Measurements from ENCODE around the gene CDKAL1.

CDKAL1 gene

DNA sequence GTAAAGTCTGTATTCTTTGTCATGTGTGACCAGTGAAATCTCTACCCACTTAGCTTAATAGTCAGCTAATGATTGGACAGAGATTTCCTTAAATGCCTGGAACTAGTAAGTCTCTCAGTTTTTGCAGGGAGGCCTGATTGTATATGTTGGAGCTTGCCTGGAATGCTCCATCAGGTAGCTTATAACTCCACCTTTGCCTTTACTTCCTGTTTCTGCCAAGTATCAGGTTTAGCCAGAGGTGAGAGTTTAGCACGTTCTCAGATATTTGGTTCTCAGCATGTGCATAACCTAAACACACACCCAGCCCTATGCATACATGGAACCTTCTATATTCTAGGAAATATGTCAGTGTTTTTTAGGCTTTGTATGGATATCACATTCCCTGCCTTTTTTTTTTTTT lies 435.3 kb downstream of the CDKAL1 start:
- DNase-seq (ENCODE audit: low spot score): no peak

DNA sequence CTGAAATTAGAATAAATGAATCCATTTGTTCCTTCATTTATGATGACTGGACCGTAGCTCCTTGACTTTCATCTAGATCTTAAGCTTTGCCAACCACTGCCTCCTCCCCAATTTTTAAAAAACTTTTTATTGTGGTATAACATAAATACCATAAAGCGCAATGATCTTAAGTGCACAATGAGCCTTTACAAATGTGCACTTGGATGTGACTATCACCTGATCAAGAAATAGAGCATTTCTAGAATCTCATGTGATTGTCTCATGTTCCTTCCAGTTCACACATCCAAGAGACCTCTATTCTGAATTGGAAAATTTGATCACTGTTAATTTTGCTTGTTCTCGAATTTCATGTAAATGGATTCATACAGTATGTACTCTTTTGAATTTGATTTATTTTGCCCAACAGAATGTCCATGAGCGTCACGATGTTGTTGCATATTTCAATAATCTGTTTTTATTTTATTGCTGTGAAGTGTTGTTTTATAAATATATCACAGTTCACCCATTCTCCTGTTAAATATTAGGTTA lies 442.2 kb downstream of the CDKAL1 start:
- DNase-seq (ENCODE audit: low spot score): no peak

DNA sequence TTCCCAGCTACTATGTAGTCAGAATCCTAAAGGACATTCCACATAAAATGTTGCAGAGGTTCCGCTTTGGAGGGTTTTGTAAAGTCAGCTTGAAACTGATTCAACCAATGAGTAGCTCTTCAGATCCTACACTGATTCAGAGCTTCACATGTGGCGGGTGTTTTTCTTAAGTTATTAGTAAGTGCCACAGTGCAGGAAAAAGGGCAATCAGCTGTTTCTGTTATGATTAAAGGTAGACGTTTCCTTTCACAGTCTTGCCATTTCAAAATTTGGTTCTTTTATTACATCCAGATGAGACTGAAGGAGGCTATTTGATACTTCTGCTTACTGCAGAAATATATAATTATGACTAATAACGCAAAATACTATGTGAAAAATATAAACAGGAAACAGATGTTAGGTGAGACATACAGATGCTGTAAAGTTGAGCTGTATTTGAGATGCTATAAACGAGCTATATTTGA lies 443.9 kb downstream of the CDKAL1 start:
- no peak for DNase-seq (ENCODE audit: low spot score)

DNA sequence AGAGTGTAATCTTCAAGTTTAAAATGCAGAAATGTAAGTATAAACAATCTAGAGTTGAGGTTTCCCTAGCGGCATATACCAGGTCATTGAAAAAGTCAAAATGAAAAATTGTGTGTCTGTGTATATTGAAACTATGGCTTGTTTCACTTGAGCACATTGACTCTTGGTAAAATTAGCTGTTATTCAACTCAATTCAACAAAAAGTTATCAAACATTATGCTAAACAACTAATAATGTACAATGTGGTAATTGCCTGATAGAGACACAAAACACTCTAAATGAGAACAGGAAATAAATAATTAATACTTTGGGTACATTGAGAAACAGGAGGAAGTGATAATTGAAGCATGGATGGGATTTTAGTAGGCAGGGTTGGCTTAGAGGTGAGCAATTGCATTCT lies 444.8 kb downstream of the CDKAL1 start:
- no peak for DNase-seq (ENCODE audit: low spot score)

DNA sequence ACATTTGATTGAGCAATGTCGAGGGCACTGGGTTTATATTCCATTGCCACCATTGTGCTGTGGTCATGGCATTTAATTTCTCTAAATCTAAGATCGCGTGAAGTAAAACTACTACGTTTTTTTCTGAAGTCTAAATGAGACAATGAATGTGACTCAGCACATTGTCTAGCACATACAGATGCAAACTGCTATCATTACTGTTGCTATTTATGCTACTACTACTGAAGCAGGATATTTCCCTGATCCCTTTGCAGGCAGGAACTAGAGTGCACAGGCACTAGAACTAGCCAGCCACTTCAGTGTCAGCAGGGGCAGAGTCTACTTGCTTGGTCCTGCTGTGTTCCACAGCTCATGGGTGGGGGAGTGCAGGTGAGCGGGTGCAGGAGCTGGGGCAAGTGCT lies 449.7 kb downstream of the CDKAL1 start:
- no peak for DNase-seq (ENCODE audit: low spot score)

DNA sequence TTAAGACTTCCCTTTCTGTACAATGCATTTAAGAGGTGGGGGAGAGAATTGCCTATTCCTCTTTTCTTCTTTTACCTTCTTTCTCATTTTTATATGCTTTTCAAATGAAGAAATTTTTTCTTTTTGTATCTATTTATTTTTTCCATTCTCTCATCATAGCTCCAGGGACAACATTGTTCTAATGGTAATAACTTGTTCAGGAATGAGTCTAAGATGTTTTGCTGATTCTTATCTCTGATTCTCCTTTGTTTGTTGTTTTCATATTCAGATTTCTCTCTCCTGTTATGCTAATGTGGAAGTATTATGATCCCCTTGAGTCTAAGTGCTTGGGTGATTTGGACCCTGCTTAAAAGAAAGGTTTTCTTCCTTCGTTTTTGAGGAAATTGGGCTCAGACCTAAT lies 451.6 kb downstream of the CDKAL1 start:
- DNase-seq (ENCODE audit: low spot score): no peak

DNA sequence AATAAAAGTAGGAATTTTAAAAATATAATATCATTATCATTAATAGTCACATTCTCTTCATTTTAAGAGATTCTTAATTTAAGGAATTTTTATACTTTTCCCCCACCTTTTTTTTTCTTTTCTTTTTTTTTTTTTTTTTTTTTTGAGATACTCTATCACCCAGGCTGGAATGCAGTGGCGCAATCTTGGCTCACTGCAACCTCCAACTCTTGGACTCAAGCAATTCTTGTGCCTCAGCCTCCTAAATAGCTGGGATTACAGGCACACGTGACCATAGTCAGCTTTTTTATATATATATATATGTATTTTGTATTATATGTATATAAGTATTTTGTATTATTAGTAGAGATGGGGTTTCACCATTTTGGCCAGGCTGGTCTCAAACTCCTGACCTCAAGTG lies 457.7 kb downstream of the CDKAL1 start:
- no peak for DNase-seq (ENCODE audit: low spot score)

DNA sequence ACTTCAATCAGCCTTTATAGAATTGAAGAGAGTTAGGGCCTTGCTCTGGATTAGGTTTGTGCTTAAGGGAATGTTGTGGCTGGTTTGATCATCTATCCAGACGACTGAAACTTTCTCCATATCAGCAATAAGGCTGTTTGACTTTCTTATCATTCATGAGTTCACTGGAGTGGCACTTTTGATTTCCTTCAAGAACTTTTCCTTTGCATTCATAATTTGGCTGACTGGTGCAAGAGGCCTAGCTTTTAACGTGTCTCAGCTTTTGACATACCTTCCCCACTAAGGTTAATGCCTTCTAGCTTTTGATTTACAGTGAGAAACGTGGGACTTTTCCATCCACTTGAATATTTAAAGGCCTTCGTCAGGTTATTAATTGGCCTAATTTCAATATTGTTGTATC lies 461.8 kb downstream of the CDKAL1 start:
- no peak for DNase-seq (ENCODE audit: low spot score)

DNA sequence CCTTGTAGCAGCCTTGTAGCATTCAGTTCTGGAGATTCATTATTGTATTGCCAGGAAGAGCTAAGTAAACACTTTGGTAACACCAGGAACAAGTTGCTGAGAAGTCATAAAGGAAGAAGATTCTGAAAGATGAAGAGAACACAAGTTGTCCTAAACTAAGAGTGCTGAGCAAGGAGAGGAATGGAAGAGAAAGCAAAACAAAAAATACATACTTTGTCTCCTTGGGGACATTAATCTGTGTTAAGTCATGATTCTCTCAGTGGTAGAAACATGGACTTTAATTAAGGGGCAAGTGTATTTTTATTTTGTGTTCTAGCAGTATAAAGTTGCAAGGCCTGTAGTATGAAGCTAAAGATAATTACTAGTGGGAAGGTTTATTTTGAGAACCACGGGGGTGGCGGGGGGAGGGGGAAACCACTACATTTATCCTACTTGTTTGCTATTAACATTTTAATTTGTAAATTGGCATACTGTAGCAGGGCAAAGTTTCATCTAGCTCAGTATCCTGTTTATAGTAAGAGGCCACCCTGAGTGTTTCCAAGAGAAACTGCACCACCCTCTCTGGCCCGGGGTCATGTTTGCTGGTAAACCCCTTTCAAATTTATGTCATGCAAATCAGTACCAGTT lies 463.0 kb downstream of the CDKAL1 start:
- DNase-seq (ENCODE audit: low spot score): no peak

DNA sequence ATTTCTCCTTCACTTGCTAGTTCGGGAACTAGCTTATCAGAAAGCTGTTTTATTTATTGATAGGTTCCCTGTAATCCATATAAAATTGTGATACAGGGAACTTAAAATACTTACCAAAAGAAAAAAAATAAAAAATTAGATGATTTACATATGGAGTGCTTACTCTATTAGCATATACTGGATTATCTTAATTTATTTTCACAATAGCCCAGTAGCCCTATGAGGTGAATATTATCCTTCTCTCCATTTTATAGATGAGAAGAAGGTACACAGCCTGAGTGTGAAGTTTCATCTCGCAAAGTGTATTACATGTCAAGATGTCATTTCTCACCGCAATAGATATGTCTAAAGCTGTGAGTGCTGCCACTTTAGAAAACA lies 463.5 kb downstream of the CDKAL1 start:
- no peak for DNase-seq (ENCODE audit: low spot score)

DNA sequence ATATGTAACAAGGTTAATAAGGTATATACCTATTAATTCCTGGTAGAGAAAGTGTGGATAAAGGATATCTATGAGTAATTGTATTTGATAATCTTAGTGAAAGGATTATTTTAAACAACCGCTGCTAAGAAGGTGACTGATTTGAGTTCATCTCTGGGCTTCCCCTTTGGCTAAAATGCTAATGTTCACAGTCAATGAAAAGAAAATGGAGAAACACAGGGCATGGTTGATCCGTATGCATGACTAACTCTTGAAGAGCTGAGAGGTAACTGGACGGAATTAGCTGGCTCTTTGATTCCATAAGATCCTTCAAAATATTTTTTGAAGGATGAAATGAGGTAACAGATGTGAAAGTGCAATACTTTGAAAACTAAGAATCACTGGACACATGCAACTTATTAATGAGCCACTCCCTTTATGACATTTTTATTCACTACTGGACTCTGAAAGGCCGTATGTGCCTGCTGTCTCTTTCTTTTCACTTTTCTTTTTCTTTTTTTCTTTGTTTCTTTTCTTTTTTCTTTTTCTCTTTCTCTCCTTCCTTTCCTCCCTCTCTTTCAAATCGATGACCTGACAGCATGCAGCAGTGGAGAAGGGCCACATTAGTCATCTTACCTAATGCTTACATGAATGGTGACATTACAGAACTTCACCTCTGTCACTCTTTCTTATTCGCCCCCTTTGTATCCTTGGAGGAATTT lies 464.6 kb downstream of the CDKAL1 start:
- no peak for DNase-seq (ENCODE audit: low spot score)

DNA sequence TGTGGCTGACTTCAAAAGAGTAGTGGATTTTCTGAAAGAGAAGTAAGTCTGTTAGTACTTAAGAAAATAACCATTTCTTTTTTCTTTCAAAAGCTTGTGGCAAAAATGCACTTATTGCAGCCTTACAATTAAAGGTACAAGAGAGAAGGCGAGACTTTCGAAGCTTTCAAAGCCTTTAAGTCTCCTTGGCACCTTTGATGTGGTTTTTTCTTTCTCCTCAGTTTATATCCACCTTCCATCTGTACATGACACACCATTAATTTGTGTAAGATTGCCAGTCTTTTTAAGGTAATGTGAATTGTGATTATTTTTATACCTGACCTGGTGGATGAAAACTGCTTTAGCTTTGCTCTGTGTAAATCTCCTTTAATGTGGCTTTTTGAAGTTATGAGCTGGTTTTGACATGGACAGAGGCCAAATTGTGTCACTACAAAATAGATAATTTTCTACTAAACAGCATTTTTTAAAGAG lies 466.1 kb downstream of the CDKAL1 start:
- DNase-seq (ENCODE audit: low spot score): no peak

DNA sequence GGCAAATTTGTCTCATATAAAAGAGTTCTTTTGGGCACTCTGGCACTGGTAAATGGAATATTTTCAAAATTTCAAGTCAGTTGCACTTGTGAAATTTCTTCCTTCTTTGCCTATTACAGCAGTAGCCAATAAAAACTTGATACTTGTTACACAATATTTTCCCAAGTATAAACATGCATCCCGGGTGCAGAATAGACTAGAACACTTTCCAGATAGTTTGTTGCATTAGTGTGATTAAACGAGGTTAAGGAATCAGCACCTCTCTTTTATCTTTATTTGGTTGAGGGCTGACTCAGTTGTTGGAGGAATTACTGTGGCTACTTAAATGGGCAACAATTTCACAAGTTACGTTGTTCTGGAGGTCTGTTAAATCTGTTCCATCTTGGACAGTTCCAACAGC lies 467.5 kb downstream of the CDKAL1 start:
- DNase-seq (ENCODE audit: low spot score): no peak

DNA sequence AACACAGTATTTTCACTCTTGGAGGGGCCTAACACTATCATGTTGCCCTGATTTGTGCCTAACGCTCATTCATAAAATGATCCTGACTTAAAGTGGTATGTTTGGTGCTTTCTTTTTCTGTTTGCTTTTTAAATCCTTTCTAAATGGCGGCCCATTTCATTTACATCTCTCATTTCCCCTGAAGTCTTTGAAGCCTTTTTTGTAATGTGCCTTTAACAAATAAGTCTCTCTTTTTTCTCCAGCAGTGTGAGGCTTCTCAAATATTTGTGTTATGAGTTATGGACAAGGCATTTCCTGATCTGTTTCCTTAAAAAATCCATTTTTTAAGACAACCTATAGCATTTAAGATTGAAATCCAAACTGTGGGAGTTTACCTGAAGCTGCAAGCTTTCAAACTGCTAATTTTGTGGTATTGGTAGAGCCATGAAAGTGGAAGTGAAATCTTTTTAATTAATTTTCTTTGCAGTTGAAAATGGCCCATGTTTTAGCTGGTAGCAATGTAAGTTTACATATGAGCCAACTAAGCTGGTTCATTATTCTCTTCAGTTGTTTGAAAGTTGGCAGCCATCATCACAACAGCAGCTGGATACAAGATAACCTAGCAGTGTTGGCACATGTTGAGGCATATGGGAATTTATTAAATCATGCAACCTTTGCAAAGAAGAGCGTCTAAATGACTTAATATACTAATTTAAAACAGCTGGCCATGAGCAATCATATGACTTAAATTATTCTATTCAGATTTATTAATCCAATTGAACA lies 469.7 kb downstream of the CDKAL1 start:
- no peak for DNase-seq (ENCODE audit: low spot score)

DNA sequence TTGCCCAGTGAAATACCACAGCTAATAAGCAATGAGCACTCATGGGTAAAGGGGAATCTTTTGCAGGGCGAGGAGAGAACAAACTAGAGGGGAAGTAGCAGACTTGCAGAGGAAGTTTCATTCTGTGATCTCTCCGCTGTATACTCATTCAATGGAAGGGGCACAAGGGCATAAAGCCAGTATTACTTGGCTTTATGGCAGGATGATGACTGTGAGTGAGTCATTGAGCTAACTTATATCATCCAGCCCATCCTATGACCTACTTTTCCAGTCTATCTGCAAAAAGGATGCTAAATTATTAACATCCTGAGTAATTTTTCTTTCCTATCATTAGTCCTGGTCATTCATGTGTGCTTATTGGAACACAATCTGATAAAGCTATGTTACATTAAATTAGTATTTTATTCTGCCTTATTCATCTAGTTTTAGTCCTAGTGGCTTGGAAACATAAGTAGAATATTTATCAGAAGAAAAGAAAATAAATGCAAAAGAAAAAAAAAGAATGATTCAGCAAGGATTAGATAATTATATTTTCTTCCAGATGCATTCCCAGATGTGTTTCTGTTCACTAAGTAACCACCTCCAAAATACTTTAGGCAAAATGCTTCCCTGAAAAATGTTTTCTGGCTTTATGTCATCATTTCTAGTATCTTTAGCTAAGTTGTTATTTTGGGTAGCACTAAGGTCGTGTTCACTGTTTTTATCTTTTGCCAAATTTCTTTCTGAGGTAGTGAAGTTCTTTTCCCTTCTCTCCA lies 471.7 kb downstream of the CDKAL1 start:
- no peak for DNase-seq (ENCODE audit: low spot score)

DNA sequence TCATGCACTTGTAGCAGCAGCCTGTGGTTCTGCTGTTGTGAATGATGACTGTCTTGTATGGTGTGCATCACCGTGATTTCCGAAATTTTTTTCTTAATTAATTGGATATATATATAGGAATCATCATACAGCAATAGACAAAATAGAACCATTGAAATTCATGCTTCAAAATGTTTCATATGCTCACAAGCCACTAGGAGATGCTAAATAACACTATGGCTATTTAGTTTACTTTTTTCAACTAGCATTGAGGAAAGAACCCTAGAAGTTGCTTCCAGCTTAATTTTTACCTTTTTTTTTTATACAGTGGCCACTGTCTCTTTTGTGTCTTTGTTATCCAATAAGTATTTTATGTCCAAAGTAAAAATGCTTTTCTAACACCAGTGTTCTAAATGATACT lies 485.4 kb downstream of the CDKAL1 start:
- DNase-seq (ENCODE audit: low spot score): no peak

DNA sequence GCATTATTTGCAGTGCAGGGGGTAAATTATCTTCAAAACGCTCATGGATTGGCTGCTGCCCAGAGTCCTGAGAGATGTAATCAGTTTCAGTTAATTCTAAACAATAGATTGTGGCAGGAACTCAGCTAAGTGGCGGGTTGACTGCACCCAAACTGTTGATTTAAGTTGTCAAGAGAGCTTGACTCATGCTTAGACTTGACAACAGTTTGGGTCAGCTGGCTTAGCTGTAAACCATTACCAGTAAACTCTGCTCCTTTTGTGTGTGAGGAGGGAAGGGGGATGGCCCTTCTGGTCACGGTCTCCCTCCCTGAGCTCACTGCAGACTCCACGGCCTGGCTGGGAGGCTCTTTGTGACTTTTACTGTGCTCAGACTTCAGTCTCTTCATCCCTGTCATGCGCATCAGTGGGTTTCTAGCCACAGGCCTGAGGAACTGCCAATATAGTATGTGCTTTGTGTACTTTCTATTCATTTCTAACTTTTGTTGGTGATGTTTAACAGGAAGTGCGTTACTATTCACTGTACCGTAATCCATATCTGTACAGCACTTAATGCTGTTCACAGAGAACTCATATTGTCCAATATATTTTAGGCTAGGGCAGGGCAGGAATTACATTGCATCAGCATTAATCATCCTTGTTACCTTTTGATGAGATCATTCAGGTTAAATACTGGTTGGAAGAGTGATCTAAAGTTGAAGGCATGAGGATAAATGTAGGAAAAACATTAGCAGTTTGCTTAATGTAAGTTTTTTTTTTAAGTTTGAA lies 488.3 kb downstream of the CDKAL1 start:
- DNase-seq (ENCODE audit: low spot score): no peak

DNA sequence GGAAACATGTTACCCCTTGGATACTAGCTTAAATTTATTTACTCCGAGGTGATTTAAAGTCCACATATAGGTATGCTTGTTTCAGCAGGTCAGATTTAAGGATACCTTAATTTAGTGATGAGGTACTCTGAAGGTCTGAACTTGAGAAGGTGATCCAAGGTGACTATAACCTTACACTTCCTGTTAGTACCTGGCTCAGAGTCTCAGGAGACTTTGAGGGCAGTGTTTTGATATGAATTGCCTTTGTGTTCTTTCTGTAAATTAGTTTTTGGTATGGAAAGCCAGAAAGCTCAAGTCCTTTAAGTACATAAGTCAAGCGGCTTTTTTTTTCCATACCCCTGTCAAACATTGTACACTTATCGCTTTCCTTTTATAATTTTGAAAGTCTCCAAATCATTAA lies 489.0 kb downstream of the CDKAL1 start:
- no peak for DNase-seq (ENCODE audit: low spot score)

DNA sequence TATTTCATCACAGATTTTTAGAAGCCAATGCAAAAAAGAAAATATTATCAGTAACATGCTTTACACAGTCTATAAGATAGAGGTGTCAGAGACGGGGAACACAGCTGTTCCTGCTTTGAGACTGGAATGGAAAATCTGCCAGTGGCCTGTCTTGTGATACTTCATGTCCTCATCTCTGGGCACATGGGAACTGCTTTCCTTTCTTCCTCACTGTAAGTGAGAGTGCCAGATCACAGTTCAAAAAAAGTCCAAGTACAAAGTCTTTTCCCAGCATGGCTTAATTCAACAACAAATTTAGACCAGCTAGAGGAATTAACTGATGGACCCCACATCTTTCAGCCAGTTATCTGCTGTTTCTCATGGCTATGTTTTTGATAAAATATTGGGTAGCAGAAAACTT lies 490.4 kb downstream of the CDKAL1 start:
- no peak for DNase-seq (ENCODE audit: low spot score)

DNA sequence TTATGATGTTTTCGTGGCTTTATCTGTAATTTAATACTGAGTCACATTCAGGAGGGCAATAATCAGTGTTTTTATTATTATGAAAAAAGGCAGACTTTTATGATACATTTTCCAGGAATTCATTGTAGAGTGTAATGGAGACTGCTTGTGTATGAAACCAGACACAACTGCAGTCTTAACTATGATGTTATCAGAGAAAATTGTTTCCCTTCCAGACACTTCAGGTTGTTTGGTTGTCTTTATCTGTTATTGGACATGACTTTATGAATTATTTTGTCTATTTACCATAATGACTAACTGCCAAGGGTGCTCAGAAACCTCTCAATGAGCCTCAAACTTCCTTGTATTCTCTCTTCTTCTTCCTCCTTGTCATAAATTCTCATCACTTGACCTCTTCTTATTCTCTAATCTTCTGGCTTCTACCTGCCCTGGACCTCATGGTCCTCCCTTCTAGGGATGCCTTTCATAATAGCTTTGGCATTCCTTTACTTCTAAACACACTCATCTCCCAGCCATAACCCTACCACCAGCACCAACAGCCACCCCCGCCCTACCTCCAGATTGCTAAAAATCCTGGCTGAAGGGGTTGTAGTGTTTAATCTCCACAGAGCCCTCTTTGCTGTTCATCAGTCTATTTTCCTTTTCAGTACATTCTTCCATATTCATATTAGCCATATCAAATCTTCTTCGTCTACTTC lies 492.5 kb downstream of the CDKAL1 start:
- no peak for DNase-seq (ENCODE audit: low spot score)

DNA sequence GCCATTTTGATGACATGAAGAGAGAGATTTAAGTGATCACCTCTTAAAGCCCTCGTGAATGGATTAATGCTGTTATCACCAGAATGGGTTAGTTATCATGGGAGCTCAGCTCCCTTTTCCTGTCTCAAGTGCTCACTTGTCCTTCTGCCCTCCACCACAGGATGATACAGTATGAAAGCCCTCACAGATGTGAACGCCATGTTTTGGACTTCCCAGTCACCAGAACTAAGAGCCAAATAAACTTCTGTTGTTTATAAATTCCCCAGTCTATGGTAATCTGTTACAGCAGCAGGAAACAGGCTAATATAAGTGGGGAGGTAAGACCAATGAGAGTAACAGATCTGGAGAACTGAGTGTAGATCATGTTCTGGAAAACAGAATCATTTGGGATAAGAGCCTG lies 493.2 kb downstream of the CDKAL1 start:
- no peak for DNase-seq (ENCODE audit: low spot score)

All from hematopoietic multipotent progenitor cell treated with erythropoietin and hydrocortisone succinate and interleukin-3 and kit ligand, for 17 days (in vitro differentiated cells).